Left lung (tissue), 10 donors: ENCODE results near the gene DLX3. TPM values are rescaled to one million over a fixed set of nuclear protein-coding genes. Genes with fewer than 3 reads are reported as not detected.

ENCODE experiments used
- ATAC-seq: fragments of 200-7000 bp; cut with Tn5 transposase; one replicate; pipeline ENCODE4 v1.9.1; 2020; ENCODE audit warnings: moderate library complexity
- DNase-seq, 4 donors: peaks; one replicate each; pipeline ENCODE4 v3.0.0-alpha.2; 2013 to 2020
- H3K27ac ChIP-seq, 2 donors: fragments of 200-600 bp; sonication (generic) in 1 of 2; one replicate each; pipeline versions ENCODE4 v1.5.0 to v1.8.0; 2020 to 2021
- H3K27me3 ChIP-seq, 2 donors: fragments of 200-600 bp; sonication (generic) in 1 of 2; one replicate each; pipeline versions ENCODE4 v1.5.0 to v1.8.0; 2020 to 2021
- H3K36me3 ChIP-seq, 2 donors: fragments of 200-600 bp; sonication (generic) in 1 of 2; one replicate each; pipeline versions ENCODE4 v1.5.0 to v1.8.0; 2020 to 2021
- H3K4me1 ChIP-seq, 2 donors: fragments of 200-600 bp; one replicate each; pipeline ENCODE4 v1.8.0; 2021
- H3K4me3 ChIP-seq, 2 donors: fragments of 200-600 bp; sonication (generic) in 1 of 2; one replicate each; pipeline versions ENCODE4 v1.5.0 to v1.8.0; 2020 to 2021; ENCODE audit warnings: mild to moderate bottlenecking in 1 of 2
- H3K9me3 ChIP-seq, 2 donors: fragments of 200-600 bp; sonication (generic) in 1 of 2; one replicate each; pipeline versions ENCODE4 v1.5.0 to v1.8.0; 2020 to 2021
- CTCF ChIP-seq, 2 donors: fragments of 200-600 bp; sonication (generic) in 1 of 2; IDR thresholded peaks; one replicate each; pipeline versions ENCODE4 v1.5.0 to v1.8.0; 2021; ENCODE audit warnings: antibody characterized with exemption in 2 of 2
- intact Hi-C, 2 donors: fragments of 100-400 bp; cut with DNase I; formaldehyde crosslinking; loops; one replicate each; pipeline versions ENCODE4 v1.11.2 to v1.14.2; 2022
- polyA plus RNA-seq, 6 donors: library from polyadenylated mRNA; unstranded; fragments of 120-200 nt; gene quantifications; one replicate each; pipeline ENCODE4 v1.2.1, GENCODE V29; 2013; ENCODE audit not compliant: insufficient read length in 6 of 6
- total RNA-seq, 2 donors: library from RNA; stranded (reverse); fragmentation: NEBNext Ultra II Directional; extraction: Animal tissue kit (Norgen Biotek cat#: 25700); gene quantifications; one replicate each; pipeline ENCODE4 v1.2.1, GENCODE V29; 2021
- donor health status: DM: no; HTN: yes; CAD: no.
- donor health status: DM: no; HTN: no; CAD: no.

The DLX3 gene
- total and polyA plus RNA-seq, 8 donors: 0.52 to 2.2 (median 1.3) TPM

GRCh38 chr17:50003911-50004310 is 8.9 kb upstream of the DLX3 start:
- intact Hi-C loops: no loop called here
- no peak for ATAC-seq
- TF ChIP-seq CTCF (IDR thresholded peaks at IDR 0.05): no peak
- H3K4me1 ChIP-seq: no peaks in the 10 kb centered on the region
- H3K27me3 ChIP-seq: peaks cover 14 to 71% of the 10 kb centered on the region in 2 donors
- DNase-seq: no peak
- H3K4me3 ChIP-seq: no peak overlapping the region
- H3K9me3 ChIP-seq: peaks cover 0 to under 1% of the 10 kb centered on the region in 2 donors
- no peaks in the 10 kb centered on the region for H3K36me3 ChIP-seq
- no peak overlapping the region for H3K27ac ChIP-seq

- no peak for TF ChIP-seq CTCF (IDR thresholded peaks at IDR 0.05)
- peaks cover 43 to 95% of the 10 kb centered on the region in 2 donors for H3K27me3 ChIP-seq
- intact Hi-C loops: loop anchor here in 1 of 2 donors (5.0 kb wide), 1 partner anchor 137 kb away; no protein-coding TSS in a partner anchor
- peaks cover 10 to 28% of the 10 kb centered on the region in 2 donors for H3K4me1 ChIP-seq
- H3K27ac ChIP-seq: no peak overlapping the region
- no peak for DNase-seq
- no peak for ATAC-seq
- H3K4me3 ChIP-seq: no peak overlapping the region
- H3K9me3 ChIP-seq: no peaks in the 10 kb centered on the region
- H3K36me3 ChIP-seq: no peaks in the 10 kb centered on the region
Observed at GRCh38 chr17:49998836-49999511, 4.0 kb upstream of the DLX3 start.

GRCh38 chr17:49997773-49998703 is 3.0 kb upstream of the DLX3 start:
- intact Hi-C loops: loop anchor here in 1 of 2 donors (5.0 kb wide), 1 partner anchor 136 kb away; no protein-coding TSS in a partner anchor
- H3K4me3 ChIP-seq: no peak overlapping the region
- no peaks in the 10 kb centered on the region for H3K9me3 ChIP-seq
- peak; percentile 95 to 96 for TF ChIP-seq CTCF (IDR thresholded peaks at IDR 0.05)
- ATAC-seq (peak; percentile 79), DNase-seq (peak; percentile 79 to 91 (median 80))
- peaks cover 10 to 37% of the 10 kb centered on the region in 2 donors for H3K4me1 ChIP-seq
- no peaks in the 10 kb centered on the region for H3K36me3 ChIP-seq
- no peak overlapping the region for H3K27ac ChIP-seq
- peaks cover 52 to 95% of the 10 kb centered on the region in 2 donors for H3K27me3 ChIP-seq

- intact Hi-C loops: loop anchor here in 1 of 2 donors (5.0 kb wide), 1 partner anchor 135 kb away; no protein-coding TSS in a partner anchor
- H3K36me3 ChIP-seq: no peaks in the 10 kb centered on the region
- no peak for DNase-seq
- H3K4me3 ChIP-seq: peak overlapping the region in 1 of 2 donors; percentile 28
- no peak for ATAC-seq
- no peak for TF ChIP-seq CTCF (IDR thresholded peaks at IDR 0.05)
- H3K27me3 ChIP-seq: peaks cover 56 to 95% of the 10 kb centered on the region in 2 donors
- H3K9me3 ChIP-seq: no peaks in the 10 kb centered on the region
- no peak overlapping the region for H3K27ac ChIP-seq
- H3K4me1 ChIP-seq: peaks cover 10 to 42% of the 10 kb centered on the region in 2 donors
Observed at GRCh38 chr17:49997301-49997650, 2.3 kb upstream of the DLX3 start.
